H9 (cell line): Measurements from ENCODE around the gene CHN1. TPM values are rescaled to one million over a fixed set of nuclear protein-coding genes. Genes with fewer than 3 reads are reported as not detected.

ENCODE experiments used
- DNase-seq: peaks from one replicate; pipeline ENCODE4 v3.0.0-alpha.2; 2017
- H2AFZ ChIP-seq: one replicate; pipeline ENCODE4 v1.6.1; 2013; ENCODE audit warnings: mild to moderate bottlenecking, low read length, control low read depth, moderate library complexity
- H2AK5ac ChIP-seq: 2 replicates; pipeline ENCODE4 v1.6.1; 2013; ENCODE audit warnings: low read length, control low read depth, mixed read lengths; ENCODE audit not compliant: insufficient read length
- H2BK120ac ChIP-seq: one replicate; pipeline ENCODE4 v1.6.1; 2013; ENCODE audit warnings: low read depth, mild to moderate bottlenecking, low read length, control low read depth, inconsistent platforms; ENCODE audit not compliant: poor library complexity, severe bottlenecking
- H2BK12ac ChIP-seq: 2 replicates; pipeline ENCODE4 v1.6.1; 2013; ENCODE audit warnings: low read length, control low read depth, mixed read lengths, low read depth; ENCODE audit not compliant: insufficient read length
- H2BK15ac ChIP-seq: 2 replicates; pipeline ENCODE4 v1.6.1; 2013; ENCODE audit warnings: low read depth, low read length, control low read depth
- H2BK20ac ChIP-seq: one replicate; pipeline ENCODE4 v1.6.1; 2013; ENCODE audit warnings: low read depth, mild to moderate bottlenecking, low read length, control low read depth, inconsistent platforms; ENCODE audit not compliant: poor library complexity, severe bottlenecking
- H2BK5ac ChIP-seq: 2 replicates; pipeline ENCODE4 v1.6.1; 2013; ENCODE audit warnings: low read length, control low read depth, mixed read lengths; ENCODE audit not compliant: insufficient read length
- H3K14ac ChIP-seq: 2 replicates; pipeline ENCODE4 v1.6.1; 2013; ENCODE audit warnings: low read length, control low read depth; ENCODE audit not compliant: insufficient read depth
- H3K18ac ChIP-seq: 2 replicates; pipeline ENCODE4 v1.6.1; 2013; ENCODE audit warnings: low read depth, mild to moderate bottlenecking, mixed read lengths, low read length, control low read depth; ENCODE audit not compliant: insufficient read length
- H3K23ac ChIP-seq: 2 replicates; pipeline ENCODE4 v1.6.1; 2013; ENCODE audit warnings: low read length, control low read depth, mixed read lengths, low read depth; ENCODE audit not compliant: insufficient read length
- H3K23me2 ChIP-seq: 2 replicates; pipeline ENCODE4 v1.6.1; 2013; ENCODE audit warnings: low read depth, mild to moderate bottlenecking, mixed read lengths, low read length, control low read depth; ENCODE audit not compliant: insufficient read length, poor library complexity, severe bottlenecking
- H3K27ac ChIP-seq: 2 replicates; pipeline ENCODE4 v1.5.1; 2013; ENCODE audit warnings: low read length, control low read depth, mixed read lengths, low read depth; ENCODE audit not compliant: insufficient read length
- H3K27me3 ChIP-seq: 2 replicates; pipeline ENCODE4 v1.6.1; 2013; ENCODE audit warnings: low read length, control low read depth, inconsistent platforms; ENCODE audit not compliant: insufficient read depth
- H3K4ac ChIP-seq: 2 replicates; pipeline ENCODE4 v1.6.1; 2013; ENCODE audit warnings: low read depth, mild to moderate bottlenecking, control low read depth, inconsistent platforms, low read length, moderate library complexity
- H3K4me1 ChIP-seq: 2 replicates; pipeline ENCODE4 v1.6.1; 2013; ENCODE audit warnings: low read length, control low read depth, inconsistent platforms; ENCODE audit not compliant: insufficient read depth
- H3K4me2 ChIP-seq: 2 replicates; pipeline ENCODE4 v1.6.1; 2013; ENCODE audit warnings: low read length, control low read depth, mixed read lengths; ENCODE audit not compliant: insufficient read length, insufficient read depth
- H3K56ac ChIP-seq: 2 replicates; pipeline ENCODE4 v1.6.1; 2013; ENCODE audit warnings: low read depth, mild to moderate bottlenecking, mixed read lengths, low read length, control low read depth; ENCODE audit not compliant: insufficient read length
- H3K79me1 ChIP-seq: 2 replicates; pipeline ENCODE4 v1.6.1; 2013; ENCODE audit warnings: low read depth, mild to moderate bottlenecking, moderate library complexity, low read length, control low read depth, inconsistent platforms; ENCODE audit not compliant: insufficient read depth, poor library complexity, severe bottlenecking
- H3K79me2 ChIP-seq: 2 replicates; pipeline ENCODE4 v1.6.1; 2013; ENCODE audit warnings: low read length, control low read depth, inconsistent platforms; ENCODE audit not compliant: insufficient read depth
- H3K9ac ChIP-seq: 2 replicates; pipeline ENCODE4 v1.6.1; 2013; ENCODE audit warnings: low read length, control low read depth, mixed read lengths; ENCODE audit not compliant: insufficient read length; ENCODE audit errors: extremely low read depth
- H3K9me3 ChIP-seq: one replicate; pipeline ENCODE4 v1.6.1; 2013; ENCODE audit warnings: low read depth, low read length, inconsistent platforms; ENCODE audit not compliant: control insufficient read depth
- H3T11ph ChIP-seq: one replicate; pipeline ENCODE4 v1.6.1; 2013; ENCODE audit warnings: mild to moderate bottlenecking, low read length, control low read depth, inconsistent platforms
- H4K20me1 ChIP-seq: one replicate; pipeline ENCODE4 v1.6.1; 2013; ENCODE audit not compliant: control insufficient read depth, insufficient read length, insufficient read depth
- H4K5ac ChIP-seq: 2 replicates; pipeline ENCODE4 v1.6.1; 2013; ENCODE audit warnings: low read depth, mild to moderate bottlenecking, mixed read lengths, low read length, control low read depth; ENCODE audit not compliant: insufficient read length
- H4K8ac ChIP-seq: replicated peaks from 2 replicates; pipeline ENCODE4 v1.6.1; 2013; ENCODE audit warnings: low read length, control low read depth, mixed read lengths, low read depth; ENCODE audit not compliant: insufficient read length
- H4K91ac ChIP-seq: 2 replicates; pipeline ENCODE4 v1.6.1; 2013; ENCODE audit warnings: low read depth, mild to moderate bottlenecking, moderate library complexity, mixed read lengths, low read length, control low read depth; ENCODE audit not compliant: insufficient read length
- H3K27ac Mint-ChIP-seq, 3 experiments: 2 replicates in 2 of 3; 3 replicates in 1 of 3; pipeline ENCODE4 v1.8.0; 2020 to 2021; ENCODE audit warnings: mixed read lengths in 3 of 3, mild to moderate bottlenecking in 1 of 3, moderate library complexity in 1 of 3
- H3K27me3 Mint-ChIP-seq: 2 replicates; pipeline ENCODE4 v1.8.0; 2021; ENCODE audit warnings: low read depth, mild to moderate bottlenecking, moderate library complexity, mixed read lengths
- H3K36me3 Mint-ChIP-seq, 3 experiments: 2 replicates in 2 of 3; 3 replicates in 1 of 3; pipeline ENCODE4 v1.8.0; 2020 to 2021; ENCODE audit warnings: low read depth in 3 of 3, mixed read lengths in 3 of 3; ENCODE audit not compliant: insufficient read depth in 1 of 3
- H3K4me1 Mint-ChIP-seq, 2 experiments: 2 replicates each; pipeline ENCODE4 v1.8.0; 2020; ENCODE audit warnings: mixed read lengths in 2 of 2
- H3K4me3 Mint-ChIP-seq, 2 experiments: 2 replicates in 1 of 2; 3 replicates in 1 of 2; pipeline ENCODE4 v1.8.0; 2020 to 2021; ENCODE audit warnings: mild to moderate bottlenecking in 2 of 2, mixed read lengths in 2 of 2, moderate library complexity in 1 of 2
- H3K9me3 Mint-ChIP-seq, 2 experiments: 2 replicates in 1 of 2; 3 replicates in 1 of 2; pipeline ENCODE4 v1.8.0; 2020; ENCODE audit warnings: mild to moderate bottlenecking in 2 of 2, mixed read lengths in 2 of 2, moderate library complexity in 1 of 2
- WGBS: extraction: QIAGEN DNeasy Blood & Tissue Kit; methylation state at CpG from one replicate; pipeline ENCODE4 v1.1.7; 2013; ENCODE audit warnings: missing lambda C conversion rate, low lambda C conversion rate, mixed read lengths; ENCODE audit not compliant: insufficient read length; ENCODE audit errors: extremely low coverage; 5-methylcytosine and 5-hydroxymethylcytosine counted together
- total RNA-seq: library from RNA; stranded (reverse); gene quantifications from 2 replicates; pipeline ENCODE4 v1.2.1, GENCODE V29; 2021
- TF ChIP-seq, protein P1 (sequence below): fragments of 200-600 bp; sonication (generic); conservative IDR thresholded peaks from 3 replicates; pipeline ENCODE4 v1.8.0; 2021; ENCODE audit warnings: antibody characterized with exemption, mild to moderate bottlenecking

The CHN1 gene
- total RNA-seq, 1 experiment from 2014 or later: 33.9 TPM

DNA sequence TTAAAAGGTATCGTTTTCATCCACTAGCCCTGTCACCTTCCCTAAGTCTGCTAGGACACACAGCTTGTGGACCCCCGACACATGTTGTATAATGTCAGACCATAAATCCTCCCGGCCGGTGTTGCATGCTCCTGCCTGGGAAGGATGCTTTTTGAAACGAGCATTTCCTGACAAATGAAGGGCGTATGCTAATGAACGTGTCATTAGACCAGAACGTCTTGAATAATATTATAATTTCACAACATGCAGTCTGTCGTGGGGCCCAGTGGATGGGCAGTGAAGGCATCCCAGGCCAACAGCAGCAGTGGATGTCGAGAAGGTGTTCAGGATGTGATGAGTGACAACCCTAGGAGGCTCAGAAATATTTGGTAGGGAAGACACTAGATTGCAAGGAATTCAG is 248.4 kb downstream of the CHN1 start:
- Histone ChIP-seq H2BK15ac (no peak overlapping the region), H2BK12ac (no peak overlapping the region), H3K56ac (no peak overlapping the region), H3K9me3 (no peaks in the 10 kb centered on the region), H3K9ac (no peak overlapping the region), H3K14ac (no peak overlapping the region), H2BK20ac (no peak overlapping the region), H4K5ac (no peak overlapping the region), H3K23ac (no peak overlapping the region), H4K8ac (no peak overlapping the region), H2AK5ac (no peak overlapping the region), H3K18ac (no peak overlapping the region), H3K27me3 (no peaks in the 10 kb centered on the region), H3K23me2 (no peaks in the 10 kb centered on the region), H3T11ph (no peak overlapping the region), H2AFZ (no peak overlapping the region), H3K4me1 (no peaks in the 10 kb centered on the region), H3K4me2 (no peak overlapping the region), H3K79me2 (no peaks in the 10 kb centered on the region), H2BK5ac (no peak overlapping the region), H3K4ac (no peak overlapping the region), H2BK120ac (no peak overlapping the region), H4K91ac (no peak overlapping the region), H3K79me1 (no peaks in the 10 kb centered on the region), H4K20me1 (no peaks in the 10 kb centered on the region), H3K27ac (no peak overlapping the region)
- peak overlapping the region in 1 of 3 experiments; percentile 49; a peak in 1 of 7 replicates for H3K27ac Mint-ChIP-seq
- H3K4me3 Mint-ChIP-seq: no peak overlapping the region
- H3K4me1 Mint-ChIP-seq: peaks cover 3 to 4% of the 10 kb centered on the region in 2 experiments
- DNase-seq: no peak
- no peaks in the 10 kb centered on the region; the same call in 1 of the 2 replicates for H3K27me3 Mint-ChIP-seq
- WGBS: no CpG with 5 or more reads among the region's 10 CpGs
- no peaks in the 10 kb centered on the region for H3K9me3 Mint-ChIP-seq
- no peaks in the 10 kb centered on the region; a peak in 1 of 7 replicates for H3K36me3 Mint-ChIP-seq
- TF ChIP-seq, protein P1, sequence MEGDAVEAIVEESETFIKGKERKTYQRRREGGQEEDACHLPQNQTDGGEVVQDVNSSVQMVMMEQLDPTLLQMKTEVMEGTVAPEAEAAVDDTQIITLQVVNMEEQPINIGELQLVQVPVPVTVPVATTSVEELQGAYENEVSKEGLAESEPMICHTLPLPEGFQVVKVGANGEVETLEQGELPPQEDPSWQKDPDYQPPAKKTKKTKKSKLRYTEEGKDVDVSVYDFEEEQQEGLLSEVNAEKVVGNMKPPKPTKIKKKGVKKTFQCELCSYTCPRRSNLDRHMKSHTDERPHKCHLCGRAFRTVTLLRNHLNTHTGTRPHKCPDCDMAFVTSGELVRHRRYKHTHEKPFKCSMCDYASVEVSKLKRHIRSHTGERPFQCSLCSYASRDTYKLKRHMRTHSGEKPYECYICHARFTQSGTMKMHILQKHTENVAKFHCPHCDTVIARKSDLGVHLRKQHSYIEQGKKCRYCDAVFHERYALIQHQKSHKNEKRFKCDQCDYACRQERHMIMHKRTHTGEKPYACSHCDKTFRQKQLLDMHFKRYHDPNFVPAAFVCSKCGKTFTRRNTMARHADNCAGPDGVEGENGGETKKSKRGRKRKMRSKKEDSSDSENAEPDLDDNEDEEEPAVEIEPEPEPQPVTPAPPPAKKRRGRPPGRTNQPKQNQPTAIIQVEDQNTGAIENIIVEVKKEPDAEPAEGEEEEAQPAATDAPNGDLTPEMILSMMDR: no peak
